ENCODE results near the gene SCUBE1. TPM values are rescaled to one million over a fixed set of nuclear protein-coding genes. Genes with fewer than 3 reads are reported as not detected.

SCUBE1 gene
- total and polyA plus RNA-seq, 10 of the 15 experiments (the other 5 are each of a cell fraction or from before 2014, with no cell fraction given) = not detected

DNA sequence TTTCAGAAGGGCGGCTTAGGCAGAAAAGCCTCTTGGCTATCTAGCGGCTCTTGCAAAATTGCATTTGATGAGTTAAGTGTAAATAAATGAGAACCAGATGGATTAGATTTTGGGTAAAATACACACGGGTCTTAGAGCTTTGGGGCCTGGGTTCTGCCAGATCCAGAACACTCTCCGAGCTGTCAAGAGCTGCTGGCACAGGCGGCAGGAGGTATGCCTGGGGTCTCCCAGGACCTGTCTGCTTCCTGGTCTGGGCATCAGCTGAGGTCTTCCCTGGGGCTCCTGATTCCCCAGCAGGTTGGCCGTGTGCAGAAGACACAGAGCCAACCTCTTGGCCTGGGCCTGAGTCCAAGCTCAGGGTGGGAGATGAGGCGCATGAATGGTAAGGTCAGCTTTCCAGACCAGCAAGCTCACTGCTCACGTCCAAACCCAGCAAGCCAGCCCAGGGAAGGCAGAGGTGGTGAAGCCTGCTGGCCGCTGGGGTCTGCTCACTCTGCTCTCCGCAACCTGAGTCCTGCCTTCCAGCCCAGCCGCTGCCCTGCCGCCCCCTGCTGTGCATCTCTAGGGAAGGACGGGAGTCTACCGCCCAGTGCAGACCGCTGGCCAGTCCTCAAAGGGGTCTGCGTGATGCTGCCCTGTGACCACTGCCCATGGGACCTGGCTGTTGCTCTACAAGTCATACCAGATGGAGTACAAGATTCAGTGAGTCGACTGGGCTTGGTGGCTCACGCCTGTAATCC is 44.9 kb downstream of the SCUBE1 start (continued):
- TF ChIP-seq, protein P1, sequence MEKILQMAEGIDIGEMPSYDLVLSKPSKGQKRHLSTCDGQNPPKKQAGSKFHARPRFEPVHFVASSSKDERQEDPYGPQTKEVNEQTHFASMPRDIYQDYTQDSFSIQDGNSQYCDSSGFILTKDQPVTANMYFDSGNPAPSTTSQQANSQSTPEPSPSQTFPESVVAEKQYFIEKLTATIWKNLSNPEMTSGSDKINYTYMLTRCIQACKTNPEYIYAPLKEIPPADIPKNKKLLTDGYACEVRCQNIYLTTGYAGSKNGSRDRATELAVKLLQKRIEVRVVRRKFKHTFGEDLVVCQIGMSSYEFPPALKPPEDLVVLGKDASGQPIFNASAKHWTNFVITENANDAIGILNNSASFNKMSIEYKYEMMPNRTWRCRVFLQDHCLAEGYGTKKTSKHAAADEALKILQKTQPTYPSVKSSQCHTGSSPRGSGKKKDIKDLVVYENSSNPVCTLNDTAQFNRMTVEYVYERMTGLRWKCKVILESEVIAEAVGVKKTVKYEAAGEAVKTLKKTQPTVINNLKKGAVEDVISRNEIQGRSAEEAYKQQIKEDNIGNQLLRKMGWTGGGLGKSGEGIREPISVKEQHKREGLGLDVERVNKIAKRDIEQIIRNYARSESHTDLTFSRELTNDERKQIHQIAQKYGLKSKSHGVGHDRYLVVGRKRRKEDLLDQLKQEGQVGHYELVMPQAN (conservative IDR thresholded peaks at IDR 0.05) = no peak

DNA sequence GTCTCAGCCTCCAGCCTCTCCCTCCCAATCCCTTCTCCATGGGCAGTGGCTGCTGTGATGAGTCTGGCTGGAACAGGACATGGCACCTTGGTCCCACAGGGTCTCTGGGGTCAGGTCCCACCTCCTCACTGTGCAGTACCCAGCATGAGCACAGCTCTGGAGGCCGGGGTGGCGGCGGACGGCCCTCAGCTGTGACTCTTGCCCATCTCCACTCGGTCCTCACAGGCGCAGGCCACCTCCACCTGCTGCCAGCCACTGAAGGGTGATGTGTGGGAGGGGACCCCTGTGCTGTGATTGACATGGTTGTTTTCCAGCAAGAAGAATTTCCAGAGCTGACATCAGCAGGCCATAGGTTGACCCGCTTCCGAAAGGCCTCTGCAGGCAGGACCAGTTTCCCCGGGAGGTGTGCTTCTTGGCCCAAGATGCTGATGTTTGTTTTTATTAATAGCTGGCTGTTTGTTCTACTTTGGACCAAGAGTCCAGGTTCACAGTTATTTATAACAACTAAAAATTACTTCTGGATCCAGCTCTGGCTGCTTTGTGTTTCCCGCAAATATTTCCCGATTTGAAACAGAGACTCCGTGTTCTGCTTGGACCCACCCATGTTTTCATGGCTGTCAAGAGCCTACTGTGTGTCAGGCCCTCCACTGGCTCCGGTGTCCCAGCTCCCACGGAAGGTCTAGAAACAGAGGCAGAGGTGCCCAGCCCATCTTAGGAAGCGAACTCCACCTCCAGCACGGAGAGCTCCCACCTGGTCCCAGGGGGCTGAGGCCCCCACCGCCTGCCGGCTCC is 45.7 kb downstream of the SCUBE1 start:
- ChIA-PET POLR2A (no interaction called here), RAD21 (ENCODE audit: unreplicated experiment) (no interaction called here), CTCF (interaction anchor here (1.0 to 1.1 kb wide), 2 partner anchors 48 to 587 kb away, joined by 3 read pairs; no protein-coding TSS in a partner anchor), SMC1A (ENCODE audit: uncharacterized antibody, unreplicated experiment) (no interaction called here)
- intact Hi-C loops (cut with micrococcal nuclease; ENCODE audit: unreplicated experiment) = no loop called here
- DNase-seq (ENCODE audit: low read depth, low spot score) (no peak), FAIRE-seq (no peak), ATAC-seq (no peak)
- WGBS (ENCODE audit: insufficient coverage, insufficient replicate concordance, low lambda C conversion rate, missing lambda C conversion rate) = 39% methylated on average over 18 of the region's 18 CpGs
- H3K79me2 ChIP-seq (ENCODE audit: control insufficient read depth, insufficient read depth, low read length) = no peaks in the 10 kb centered on the region
- H3K4me2 ChIP-seq (ENCODE audit: control insufficient read depth, insufficient read depth) = no peak overlapping the region
- H3K9me3 ChIP-seq (replicated peaks; ENCODE audit: control insufficient read depth, insufficient read depth, low read length) = no peaks in the 10 kb centered on the region
- no peaks in the 10 kb centered on the region for H3K4me1 ChIP-seq (ENCODE audit: control insufficient read depth, insufficient read depth, low read length)
- H4K20me1 ChIP-seq (ENCODE audit: control insufficient read depth, insufficient read depth) = no peaks in the 10 kb centered on the region
- no peak overlapping the region for H3K4me3 ChIP-seq
- H3K27me3 ChIP-seq (replicated peaks in 1 of 2; ENCODE audit: control insufficient read depth in 2 of 2, insufficient read depth in 2 of 2, low read length in 1 of 2) = peaks cover 6 to 11% of the 10 kb centered on the region in 2 experiments; a peak in 3 of 4 replicates
- H3K36me3 ChIP-seq (ENCODE audit: control insufficient read depth in 2 of 2, insufficient read depth in 2 of 2, low read length in 1 of 2) = no peaks in the 10 kb centered on the region
- BruUV-seq (replicated peaks) = no TSS peak
- H2AFZ ChIP-seq (ENCODE audit: control insufficient read depth, low read depth, low read length) = no peak overlapping the region
- no peak overlapping the region for H3K27ac ChIP-seq (ENCODE audit: control insufficient read depth, insufficient read depth)
- in situ Hi-C loops (cut with MboI) = no loop called here
- no peak overlapping the region for H3K9ac ChIP-seq (ENCODE audit: control insufficient read depth, insufficient read depth, low read length)
- no peak for TF ChIP-seq TAF1 (IDR thresholded peaks at IDR 0.05; ENCODE audit: borderline replicate concordance, low read depth, low read length)
- no peak for TF ChIP-seq BHLHE40 (IDR thresholded peaks at IDR 0.05; ENCODE audit: borderline replicate concordance in 1 of 2, low read depth in 2 of 2, low read length in 1 of 2)
- no peak for TF ChIP-seq EGR1 (IDR thresholded peaks at IDR 0.05; ENCODE audit: borderline replicate concordance in 1 of 2, low read depth in 2 of 2, low read length in 2 of 2)
- no peak for TF ChIP-seq ESRRA (IDR thresholded peaks at IDR 0.05; ENCODE audit: low read length)
- TF ChIP-seq, protein P2, sequence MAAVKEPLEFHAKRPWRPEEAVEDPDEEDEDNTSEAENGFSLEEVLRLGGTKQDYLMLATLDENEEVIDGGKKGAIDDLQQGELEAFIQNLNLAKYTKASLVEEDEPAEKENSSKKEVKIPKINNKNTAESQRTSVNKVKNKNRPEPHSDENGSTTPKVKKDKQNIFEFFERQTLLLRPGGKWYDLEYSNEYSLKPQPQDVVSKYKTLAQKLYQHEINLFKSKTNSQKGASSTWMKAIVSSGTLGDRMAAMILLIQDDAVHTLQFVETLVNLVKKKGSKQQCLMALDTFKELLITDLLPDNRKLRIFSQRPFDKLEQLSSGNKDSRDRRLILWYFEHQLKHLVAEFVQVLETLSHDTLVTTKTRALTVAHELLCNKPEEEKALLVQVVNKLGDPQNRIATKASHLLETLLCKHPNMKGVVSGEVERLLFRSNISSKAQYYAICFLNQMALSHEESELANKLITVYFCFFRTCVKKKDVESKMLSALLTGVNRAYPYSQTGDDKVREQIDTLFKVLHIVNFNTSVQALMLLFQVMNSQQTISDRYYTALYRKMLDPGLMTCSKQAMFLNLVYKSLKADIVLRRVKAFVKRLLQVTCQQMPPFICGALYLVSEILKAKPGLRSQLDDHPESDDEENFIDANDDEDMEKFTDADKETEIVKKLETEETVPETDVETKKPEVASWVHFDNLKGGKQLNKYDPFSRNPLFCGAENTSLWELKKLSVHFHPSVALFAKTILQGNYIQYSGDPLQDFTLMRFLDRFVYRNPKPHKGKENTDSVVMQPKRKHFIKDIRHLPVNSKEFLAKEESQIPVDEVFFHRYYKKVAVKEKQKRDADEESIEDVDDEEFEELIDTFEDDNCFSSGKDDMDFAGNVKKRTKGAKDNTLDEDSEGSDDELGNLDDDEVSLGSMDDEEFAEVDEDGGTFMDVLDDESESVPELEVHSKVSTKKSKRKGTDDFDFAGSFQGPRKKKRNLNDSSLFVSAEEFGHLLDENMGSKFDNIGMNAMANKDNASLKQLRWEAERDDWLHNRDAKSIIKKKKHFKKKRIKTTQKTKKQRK (IDR thresholded peaks at IDR 0.05; ENCODE audit: low read depth, low read length) = no peak
- no peak for TF ChIP-seq SUZ12 (IDR thresholded peaks at IDR 0.05; ENCODE audit: unreplicated experiment)
- TF ChIP-seq TCF3 (IDR thresholded peaks at IDR 0.05; ENCODE audit: borderline replicate concordance, insufficient read depth, low read depth, low read length) = no peak
- no peak for TF ChIP-seq MXI1 (IDR thresholded peaks at IDR 0.05; ENCODE audit: low read depth, low read length)
- TF ChIP-seq SRF (IDR thresholded peaks at IDR 0.05; ENCODE audit: low read depth in 2 of 2, low read length in 2 of 2) = no peak
- TF ChIP-seq NR2C2 (IDR thresholded peaks at IDR 0.05; ENCODE audit: borderline replicate concordance, control insufficient read depth, insufficient read length, low read depth) = no peak
- no peak for TF ChIP-seq NRF1 (conservative IDR thresholded peaks at IDR 0.05; ENCODE audit: low read depth, low read length)
- no peak for TF ChIP-seq RAD51 (IDR thresholded peaks at IDR 0.05)

All from GM12878 (cell line).